Measurements from ENCODE around the gene AKT3.
"Not testable (repeated sequence)": the region's sequence is repeated elsewhere in the genome, so short reads cannot be mapped to it uniquely, and the experiment has no call there.

GRCh38 chr1:243877058-243877457 lies 27.0 kb upstream of the AKT3 start:
- not testable (repeated sequence) for TF ChIP-seq CTCF, POLR2A, EP300, POLR2AphosphoS5 (IDR thresholded peaks at IDR 0.05)

Data from sigmoid colon (tissue), 4 donors.